CD14-positive monocyte (primary cell): ENCODE data around the gene SH3PXD2A. TPM values are rescaled to one million over a fixed set of nuclear protein-coding genes. Genes with fewer than 3 reads are reported as not detected.

Experiments used
- DNase-seq, 3 donors: peaks; one replicate each; pipeline ENCODE4 v3.0.0-alpha.2; 2011 to 2022
- H2AFZ ChIP-seq: 2 replicates; pipeline ENCODE4 v1.6.0; 2012; ENCODE audit warnings: mild to moderate bottlenecking, low read depth, low read length, inconsistent platforms; ENCODE audit not compliant: insufficient read depth, poor library complexity, severe bottlenecking
- H3K27ac ChIP-seq, 2 donors: 1 replicate in 1 of 2; 2 replicates in 1 of 2; pipeline ENCODE4 v1.5.1; 2012 to 2013; ENCODE audit warnings: low read length in 2 of 2, control low read depth in 1 of 2, inconsistent platforms in 1 of 2, low read depth in 1 of 2, mild to moderate bottlenecking in 1 of 2
- H3K27me3 ChIP-seq, 2 donors: one replicate each; pipeline versions ENCODE4 v1.6.0 to v1.6.1; 2011 to 2013; ENCODE audit warnings: low read length in 2 of 2; ENCODE audit not compliant: control insufficient read depth in 2 of 2, insufficient read depth in 2 of 2
- H3K36me3 ChIP-seq, 2 donors: replicated peaks in 1 of 2; 1 replicate in 1 of 2; 2 replicates in 1 of 2; pipeline versions ENCODE4 v1.5.1 to v1.6.1; 2012 to 2013; ENCODE audit warnings: low read length in 2 of 2, control low read depth in 1 of 2, inconsistent platforms in 1 of 2, mild to moderate bottlenecking in 1 of 2; ENCODE audit not compliant: insufficient read depth in 2 of 2, control insufficient read depth in 1 of 2
- H3K4me1 ChIP-seq, 2 donors: 1 replicate in 1 of 2; 2 replicates in 1 of 2; pipeline versions ENCODE4 v1.5.1 to v1.6.1; 2012 to 2013; ENCODE audit warnings: low read length in 2 of 2, control low read depth in 1 of 2, inconsistent platforms in 1 of 2, mild to moderate bottlenecking in 1 of 2, moderate library complexity in 1 of 2; ENCODE audit not compliant: insufficient read depth in 2 of 2, control insufficient read depth in 1 of 2
- H3K4me2 ChIP-seq: replicated peaks from 2 replicates; pipeline ENCODE3; 2012; ENCODE audit warnings: low read length, moderate library complexity, mild to moderate bottlenecking; ENCODE audit not compliant: poor library complexity, severe bottlenecking; ENCODE audit errors: extremely low read depth
- H3K4me3 ChIP-seq, 3 experiments: fragments of 200-600 bp in 1 of 3; sonication (generic) in 1 of 3; replicated peaks in 1 of 3; 1 replicate in 2 of 3; 2 replicates in 1 of 3; pipeline ENCODE4 v1.5.1; 2011 to 2013; ENCODE audit warnings: low read length in 3 of 3, mild to moderate bottlenecking in 3 of 3, control low read depth in 2 of 3, low read depth in 2 of 3, inconsistent platforms in 1 of 3, moderate library complexity in 1 of 3
- H3K79me2 ChIP-seq: 2 replicates; pipeline ENCODE4 v1.6.0; 2012; ENCODE audit warnings: mild to moderate bottlenecking, control low read depth, inconsistent platforms, low read length, moderate library complexity; ENCODE audit not compliant: insufficient read depth
- H3K9ac ChIP-seq: 2 replicates; pipeline ENCODE4 v1.6.0; 2017; ENCODE audit warnings: low read length, mild to moderate bottlenecking; ENCODE audit not compliant: insufficient read depth, poor library complexity, severe bottlenecking
- H3K9me3 ChIP-seq, 2 donors: replicated peaks in 1 of 2; 1 replicate in 1 of 2; 2 replicates in 1 of 2; pipeline versions ENCODE4 v1.5.1 to v1.6.1; 2012 to 2013; ENCODE audit warnings: low read length in 2 of 2, control low read depth in 1 of 2; ENCODE audit not compliant: control insufficient read depth in 1 of 2, insufficient read depth in 1 of 2
- H4K20me1 ChIP-seq: 2 replicates; pipeline ENCODE4 v1.6.0; 2012; ENCODE audit warnings: mild to moderate bottlenecking, low read length, control low read depth, moderate library complexity; ENCODE audit not compliant: insufficient read depth
- H3K27ac Mint-ChIP-seq, 7 donors: one replicate each; pipeline ENCODE4 v1.8.0; 2020; ENCODE audit warnings: mild to moderate bottlenecking in 7 of 7, mixed read lengths in 7 of 7, moderate library complexity in 6 of 7, inconsistent platforms in 2 of 7
- H3K27me3 Mint-ChIP-seq, 3 donors: one replicate each; pipeline ENCODE4 v1.8.0; 2021 to 2022; ENCODE audit warnings: low read depth in 3 of 3, mild to moderate bottlenecking in 3 of 3, mixed read lengths in 3 of 3, moderate library complexity in 3 of 3, inconsistent platforms in 1 of 3
- H3K36me3 Mint-ChIP-seq, 2 donors: one replicate each; pipeline ENCODE4 v1.8.0; 2020; ENCODE audit warnings: mixed read lengths in 2 of 2, inconsistent platforms in 1 of 2, mild to moderate bottlenecking in 1 of 2
- H3K4me1 Mint-ChIP-seq: one replicate; pipeline ENCODE4 v1.8.0; 2020; ENCODE audit warnings: mild to moderate bottlenecking, mixed read lengths
- H3K4me3 Mint-ChIP-seq, 2 donors: one replicate each; pipeline ENCODE4 v1.8.0; 2020; ENCODE audit warnings: mild to moderate bottlenecking in 2 of 2, mixed read lengths in 2 of 2, moderate library complexity in 1 of 2
- H3K9me3 Mint-ChIP-seq, 7 donors: one replicate each; pipeline ENCODE4 v1.8.0; 2020 to 2022; ENCODE audit warnings: mixed read lengths in 7 of 7, mild to moderate bottlenecking in 6 of 7, moderate library complexity in 6 of 7, inconsistent platforms in 2 of 7
- WGBS: methylation state at CpG from one replicate; pipeline ENCODE4 v1.1.5; 2013; ENCODE audit warnings: missing lambda C conversion rate; ENCODE audit not compliant: insufficient coverage; 5-methylcytosine and 5-hydroxymethylcytosine counted together
- intact Hi-C, 2 donors: fragments of 100-400 bp; cut with micrococcal nuclease; formaldehyde crosslinking; loops; one replicate each; pipeline versions ENCODE4 v1.15.0 to v1.15.1; 2023
- polyA plus RNA-seq, 3 donors: library from polyadenylated mRNA; depleted of rRNA in 1 of 3; unstranded in 2 of 3; stranded (reverse) in 1 of 3; fragments of 300-500 nt in 2 of 3; fragments of >200 nt in 1 of 3; fragmentation: Illumina TruSeq in 2 of 3; gene quantifications; 1 replicate in 2 of 3; 2 replicates in 1 of 3; pipeline ENCODE4 v1.2.3, GENCODE V29; 2012 to 2021
- TF ChIP-seq, protein P1 (sequence below): fragments of 200-600 bp; IDR thresholded peaks from one replicate; pipeline ENCODE4 v1.8.0; 2022; ENCODE audit warnings: antibody characterized with exemption, mild to moderate bottlenecking

The SH3PXD2A gene
- polyA plus RNA-seq, 3 donors = 0.01 to 0.76 (median 0.05) TPM

DNA sequence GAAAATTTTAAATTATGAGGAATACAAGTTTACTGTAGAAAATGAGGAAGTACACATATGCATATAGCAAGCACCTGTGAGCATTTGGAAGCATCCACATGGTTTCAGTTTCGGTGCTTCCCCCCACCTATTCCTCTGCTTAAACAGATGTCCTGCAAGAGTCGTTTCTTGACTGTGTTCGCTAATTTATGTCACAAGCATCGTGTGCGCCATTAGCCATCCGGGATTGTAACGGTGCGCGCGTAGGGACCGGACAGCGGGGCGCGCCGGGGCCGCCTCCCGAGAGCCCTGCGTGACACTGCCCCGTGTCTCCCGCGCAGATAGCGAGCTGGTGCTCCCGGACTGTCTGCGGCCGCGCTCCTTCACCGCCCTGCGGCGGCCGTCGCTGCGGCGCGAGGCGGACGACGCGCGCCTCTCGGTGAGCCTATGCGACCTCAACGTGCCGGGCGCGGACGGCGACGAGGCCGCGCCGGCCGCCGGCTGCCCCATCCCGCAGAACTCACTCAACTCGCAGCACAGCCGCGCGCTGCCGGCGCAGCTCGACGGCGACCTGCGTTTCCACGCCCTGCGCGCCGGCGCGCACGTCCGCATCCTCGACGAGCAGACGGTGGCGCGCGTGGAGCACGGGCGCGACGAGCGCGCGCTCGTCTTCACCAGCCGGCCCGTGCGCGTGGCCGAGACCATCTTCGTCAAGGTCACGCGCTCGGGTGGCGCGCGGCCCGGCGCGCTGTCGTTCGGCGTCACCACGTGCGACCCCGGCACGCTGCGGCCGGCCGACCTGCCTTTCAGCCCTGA lies 271.0 kb downstream of the SH3PXD2A start:
- peak; percentile 55 to 74 (median 72) for DNase-seq
- Mint-ChIP-seq H3K27me3 (peaks cover 3 to 22% (median 22%) of the 10 kb centered on the region in 3 donors), H3K4me1 (peaks cover 19% of the 10 kb centered on the region), H3K36me3 (no peaks in the 10 kb centered on the region), H3K4me3 (peak overlapping the region; percentile 81 to 86), H3K9me3 (peaks cover 4 to 18% (median 8%) of the 10 kb centered on the region in 7 donors), H3K27ac (peak overlapping the region in 1 of 7 donors; percentile 66)
- peak overlapping the region; percentile 75 for H2AFZ ChIP-seq
- WGBS = 5% methylated on average over 110 of the region's 111 CpGs
- H3K36me3 ChIP-seq = no peaks in the 10 kb centered on the region
- intact Hi-C loops = no loop called here
- peak overlapping the region; percentile 59 to 85 (median 81) for H3K4me3 ChIP-seq
- no peaks in the 10 kb centered on the region for H4K20me1 ChIP-seq
- no peaks in the 10 kb centered on the region for H3K9me3 ChIP-seq
- H3K9ac ChIP-seq = peak overlapping the region; percentile 62
- no peak overlapping the region for H3K27ac ChIP-seq
- H3K79me2 ChIP-seq = no peaks in the 10 kb centered on the region
- H3K4me2 ChIP-seq = peak overlapping the region; percentile 81
- TF ChIP-seq, protein P1, sequence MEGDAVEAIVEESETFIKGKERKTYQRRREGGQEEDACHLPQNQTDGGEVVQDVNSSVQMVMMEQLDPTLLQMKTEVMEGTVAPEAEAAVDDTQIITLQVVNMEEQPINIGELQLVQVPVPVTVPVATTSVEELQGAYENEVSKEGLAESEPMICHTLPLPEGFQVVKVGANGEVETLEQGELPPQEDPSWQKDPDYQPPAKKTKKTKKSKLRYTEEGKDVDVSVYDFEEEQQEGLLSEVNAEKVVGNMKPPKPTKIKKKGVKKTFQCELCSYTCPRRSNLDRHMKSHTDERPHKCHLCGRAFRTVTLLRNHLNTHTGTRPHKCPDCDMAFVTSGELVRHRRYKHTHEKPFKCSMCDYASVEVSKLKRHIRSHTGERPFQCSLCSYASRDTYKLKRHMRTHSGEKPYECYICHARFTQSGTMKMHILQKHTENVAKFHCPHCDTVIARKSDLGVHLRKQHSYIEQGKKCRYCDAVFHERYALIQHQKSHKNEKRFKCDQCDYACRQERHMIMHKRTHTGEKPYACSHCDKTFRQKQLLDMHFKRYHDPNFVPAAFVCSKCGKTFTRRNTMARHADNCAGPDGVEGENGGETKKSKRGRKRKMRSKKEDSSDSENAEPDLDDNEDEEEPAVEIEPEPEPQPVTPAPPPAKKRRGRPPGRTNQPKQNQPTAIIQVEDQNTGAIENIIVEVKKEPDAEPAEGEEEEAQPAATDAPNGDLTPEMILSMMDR = no peak
- peaks cover 0 to 5% of the 10 kb centered on the region in 2 donors for H3K27me3 ChIP-seq
- H3K4me1 ChIP-seq = peaks cover 9 to 18% of the 10 kb centered on the region in 2 donors

DNA sequence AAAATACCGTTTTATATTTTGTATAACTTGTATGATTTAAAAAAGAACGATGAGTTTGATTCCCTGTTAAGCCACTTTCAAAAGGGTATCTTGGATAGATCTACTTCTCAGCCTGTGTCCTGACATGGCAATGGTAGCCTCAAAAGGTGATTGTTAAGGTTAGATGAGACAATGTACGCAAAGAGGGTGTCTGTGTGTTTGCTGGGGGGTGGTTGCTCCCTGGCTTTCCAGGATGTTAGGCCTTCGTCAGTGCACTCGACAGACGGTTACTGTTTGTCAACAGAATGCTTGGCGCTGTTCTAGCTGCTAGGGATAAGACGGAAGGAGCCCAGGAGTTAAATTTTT lies 271.5 kb downstream of the SH3PXD2A start:
- H3K4me3 ChIP-seq = peak overlapping the region; percentile 59 to 85 (median 81)
- no peaks in the 10 kb centered on the region for H4K20me1 ChIP-seq
- TF ChIP-seq, protein P1 = no peak
- H3K4me1 Mint-ChIP-seq = peaks cover 17% of the 10 kb centered on the region
- H3K9me3 Mint-ChIP-seq = peaks cover 4 to 18% (median 8%) of the 10 kb centered on the region in 7 donors
- 42% methylated on average over 5 of the region's 8 CpGs for WGBS
- H3K27me3 ChIP-seq = peaks cover 0 to 5% of the 10 kb centered on the region in 2 donors
- peak overlapping the region; percentile 81 to 86 for H3K4me3 Mint-ChIP-seq
- no peaks in the 10 kb centered on the region for H3K9me3 ChIP-seq
- no peaks in the 10 kb centered on the region for H3K36me3 Mint-ChIP-seq
- intact Hi-C loops = no loop called here
- DNase-seq = no peak
- H3K9ac ChIP-seq = peak overlapping the region; percentile 62
- no peaks in the 10 kb centered on the region for H3K79me2 ChIP-seq
- H3K27me3 Mint-ChIP-seq = peaks cover 3 to 25% (median 20%) of the 10 kb centered on the region in 3 donors
- H3K27ac Mint-ChIP-seq = peak overlapping the region in 1 of 7 donors; percentile 66
- peak overlapping the region; percentile 75 for H2AFZ ChIP-seq
- H3K4me1 ChIP-seq = peaks cover 9 to 18% of the 10 kb centered on the region in 2 donors
- peak overlapping the region; percentile 81 for H3K4me2 ChIP-seq
- no peaks in the 10 kb centered on the region for H3K36me3 ChIP-seq
- H3K27ac ChIP-seq = no peak overlapping the region
